ENCODE data around the gene KCTD6. TPM values are rescaled to one million over a fixed set of nuclear protein-coding genes. Genes with fewer than 3 reads are reported as not detected.

KCTD6 gene
- total RNA-seq, 4 donors from 2014 or later: 4.3 to 8.3 (median 5.8) TPM

GRCh38 chr3:58519668-58520402 lies 27.9 kb downstream of the KCTD6 start:
- Histone ChIP-seq H3K27me3 (no peaks in the 10 kb centered on the region), H3K4me1 (no peaks in the 10 kb centered on the region), H3K4me3 (no peak overlapping the region), H3K36me3 (peaks cover 0 to 16% of the 10 kb centered on the region in 2 donors), H3K27ac (no peak overlapping the region), H3K9me3 (no peaks in the 10 kb centered on the region)
- intact Hi-C loops (cut with DNase I; ENCODE audit: low total_unique reads): no loop called here
- TF ChIP-seq CTCF (IDR thresholded peaks at IDR 0.05 in 4 of 5, conservative IDR thresholded peaks at IDR 0.05 in 1 of 5) (no peak), POLR2A (IDR thresholded peaks at IDR 0.05) (no peak)
- in situ Hi-C loops (cut with MboI; ENCODE audit: low sequenced_read_pairs in 4 of 4): no loop called here
- ATAC-seq: no peak
- no peak for DNase-seq

GRCh38 chr3:58520403-58521335 lies 28.8 kb downstream of the KCTD6 start:
- Histone ChIP-seq H3K4me1 (no peaks in the 10 kb centered on the region), H3K4me3 (no peak overlapping the region), H3K27me3 (no peaks in the 10 kb centered on the region), H3K9me3 (no peaks in the 10 kb centered on the region), H3K36me3 (peaks cover 0 to 16% of the 10 kb centered on the region in 2 donors), H3K27ac (no peak overlapping the region)
- in situ Hi-C loops (cut with MboI; ENCODE audit: low sequenced_read_pairs in 4 of 4) (no loop called here), intact Hi-C loops (cut with DNase I; ENCODE audit: low total_unique reads) (no loop called here)
- TF ChIP-seq CTCF (IDR thresholded peaks at IDR 0.05 in 4 of 5, conservative IDR thresholded peaks at IDR 0.05 in 1 of 5) (no peak), POLR2A (IDR thresholded peaks at IDR 0.05) (no peak)
- no peak for ATAC-seq
- no peak for DNase-seq

- DNase-seq (no peak), ATAC-seq (no peak)
- in situ Hi-C loops (cut with MboI; ENCODE audit: low sequenced_read_pairs in 4 of 4) (no loop called here), intact Hi-C loops (cut with DNase I; ENCODE audit: low total_unique reads) (no loop called here)
- Histone ChIP-seq H3K27ac (no peak overlapping the region), H3K4me1 (no peaks in the 10 kb centered on the region), H3K4me3 (no peak overlapping the region), H3K36me3 (peaks cover 0 to 16% of the 10 kb centered on the region in 2 donors), H3K27me3 (no peaks in the 10 kb centered on the region), H3K9me3 (no peaks in the 10 kb centered on the region)
- no peak for TF ChIP-seq CTCF (IDR thresholded peaks at IDR 0.05 in 4 of 5, conservative IDR thresholded peaks at IDR 0.05 in 1 of 5)
- TF ChIP-seq POLR2A (IDR thresholded peaks at IDR 0.05): no peak
Observed at GRCh38 chr3:58521336-58521670, 29.4 kb downstream of the KCTD6 start.

GRCh38 chr3:58521917-58522631 lies 30.2 kb downstream of the KCTD6 start:
- Histone ChIP-seq H3K9me3 (no peaks in the 10 kb centered on the region), H3K27me3 (no peaks in the 10 kb centered on the region), H3K4me3 (no peak overlapping the region), H3K27ac (no peak overlapping the region), H3K4me1 (no peaks in the 10 kb centered on the region), H3K36me3 (peaks cover 0 to 16% of the 10 kb centered on the region in 2 donors)
- ATAC-seq (peak; percentile 41 to 75), DNase-seq (peak in 1 of 2 donors; percentile 36)
- TF ChIP-seq CTCF (IDR thresholded peaks at IDR 0.05 in 4 of 5, conservative IDR thresholded peaks at IDR 0.05 in 1 of 5): no peak
- intact Hi-C loops (cut with DNase I; ENCODE audit: low total_unique reads) (no loop called here), in situ Hi-C loops (cut with MboI; ENCODE audit: low sequenced_read_pairs in 4 of 4) (no loop called here)
